ENCODE data around the gene CAMLG. TPM values are rescaled to one million over a fixed set of nuclear protein-coding genes. Genes with fewer than 3 reads are reported as not detected.

Gene CAMLG
- total RNA-seq, 1 experiment from 2014 or later: 28.3 TPM

- no TSS peak for BruUV-seq (replicated peaks)
- ChIA-PET CTCF (no interaction called here), POLR2A (no interaction called here)
- in situ Hi-C loops (cut with HindIII; ENCODE audit: low pct_unique_long_range_greater_than_20kb, low sequenced_read_pairs) (no loop called here), intact Hi-C loops (cut with micrococcal nuclease; ENCODE audit: unreplicated experiment) (no loop called here)
- no peak for ATAC-seq
- no peaks in the 10 kb centered on the region for H3K27me3 ChIP-seq (ENCODE audit: control insufficient read depth, insufficient read depth, low read length)
- no peak for DNase-seq (ENCODE audit: low read depth, low spot score)
- H3K4me3 ChIP-seq (ENCODE audit: low read depth in 2 of 2, low read length in 2 of 2): no peak overlapping the region
- H3K4me1 ChIP-seq (ENCODE audit: control insufficient read depth, insufficient read depth, low read length): no peaks in the 10 kb centered on the region
- no peak overlapping the region for H3K27ac ChIP-seq (ENCODE audit: low read length)
- no peak for TF ChIP-seq CTCF (IDR thresholded peaks at IDR 0.05)
- no peak for TF ChIP-seq SIN3A (IDR thresholded peaks at IDR 0.05; ENCODE audit: borderline replicate concordance, insufficient read depth, low read depth, low read length)
- TF ChIP-seq TCF7L2 (IDR thresholded peaks at IDR 0.05; ENCODE audit: low read depth, low read length): no peak
- TF ChIP-seq POLR2AphosphoS5 (IDR thresholded peaks at IDR 0.05; ENCODE audit: low read depth, low read length): no peak
- TF ChIP-seq REST (IDR thresholded peaks at IDR 0.05; ENCODE audit: insufficient read depth in 1 of 2, low read depth in 2 of 2, low read length in 1 of 2): no peak
- H3K36me3 ChIP-seq (ENCODE audit: control insufficient read depth, insufficient read depth, low read length): peaks cover 9% of the 10 kb centered on the region
- H3K9me3 ChIP-seq (ENCODE audit: control insufficient read depth, insufficient read depth, low read depth, low read length): no peaks in the 10 kb centered on the region
Measured at GRCh38 chr5:134692722-134693121, 45.6 kb upstream of the CAMLG start.

DNA sequence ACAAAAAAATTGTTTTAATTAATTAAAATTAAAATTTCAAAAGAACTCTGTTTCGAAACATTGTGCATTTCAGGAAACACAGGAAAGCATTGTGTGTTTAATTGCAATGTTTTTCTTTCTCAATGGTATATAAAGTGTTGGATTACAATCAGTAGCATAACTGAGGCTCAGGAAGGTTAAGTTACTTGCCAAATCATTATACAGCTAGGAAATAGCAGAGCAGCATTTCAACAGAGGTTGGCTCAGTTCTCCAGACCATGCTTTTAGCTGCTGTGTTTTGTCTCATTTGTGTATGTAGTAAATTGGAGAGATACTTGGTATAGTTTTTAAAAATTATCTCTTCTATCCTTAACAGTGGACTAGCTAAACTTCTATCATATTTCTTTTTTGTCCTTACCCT lies 30.0 kb upstream of the CAMLG start:
- no peaks in the 10 kb centered on the region for H3K27me3 ChIP-seq (ENCODE audit: control insufficient read depth, insufficient read depth, low read length)
- H3K4me1 ChIP-seq (ENCODE audit: control insufficient read depth, insufficient read depth, low read length): no peaks in the 10 kb centered on the region
- no peaks in the 10 kb centered on the region for H3K9me3 ChIP-seq (ENCODE audit: control insufficient read depth, insufficient read depth, low read depth, low read length)
- H3K27ac ChIP-seq (ENCODE audit: low read length): no peak overlapping the region
- peaks cover 3% of the 10 kb centered on the region; the same call in 1 of the 2 replicates for H3K36me3 ChIP-seq (ENCODE audit: control insufficient read depth, insufficient read depth, low read length)
- no peak for TF ChIP-seq REST (IDR thresholded peaks at IDR 0.05; ENCODE audit: insufficient read depth in 1 of 2, low read depth in 2 of 2, low read length in 1 of 2)
- TF ChIP-seq TCF7L2 (IDR thresholded peaks at IDR 0.05; ENCODE audit: low read depth, low read length): no peak
- no peak for TF ChIP-seq SIN3A (IDR thresholded peaks at IDR 0.05; ENCODE audit: borderline replicate concordance, insufficient read depth, low read depth, low read length)
- no peak for TF ChIP-seq POLR2AphosphoS5 (IDR thresholded peaks at IDR 0.05; ENCODE audit: low read depth, low read length)
- TF ChIP-seq CTCF (IDR thresholded peaks at IDR 0.05): no peak
- H3K4me3 ChIP-seq (ENCODE audit: low read depth in 2 of 2, low read length in 2 of 2): no peak overlapping the region
- POLR2A ChIA-PET: interaction anchor here (0.9 kb wide), 1 partner anchor 9 kb away, joined by 3 read pairs; no protein-coding TSS in a partner anchor
- BruUV-seq (replicated peaks): no TSS peak
- in situ Hi-C loops (cut with HindIII; ENCODE audit: low pct_unique_long_range_greater_than_20kb, low sequenced_read_pairs) (no loop called here), intact Hi-C loops (cut with micrococcal nuclease; ENCODE audit: unreplicated experiment) (no loop called here)
- CTCF ChIA-PET: no interaction called here
- DNase-seq (ENCODE audit: low read depth, low spot score): no peak
- ATAC-seq: no peak
